GM18511 (cell line): ENCODE data around the gene PROM1.

Experiments
- ATAC-seq: cut with Tn5 transposase; IDR thresholded peaks from one replicate; pipeline ENCODE4 v1.9.1; 2021; ENCODE audit warnings: mild to moderate bottlenecking, moderate library complexity; ENCODE audit not compliant: unreplicated experiment

The PROM1 gene

DNA sequence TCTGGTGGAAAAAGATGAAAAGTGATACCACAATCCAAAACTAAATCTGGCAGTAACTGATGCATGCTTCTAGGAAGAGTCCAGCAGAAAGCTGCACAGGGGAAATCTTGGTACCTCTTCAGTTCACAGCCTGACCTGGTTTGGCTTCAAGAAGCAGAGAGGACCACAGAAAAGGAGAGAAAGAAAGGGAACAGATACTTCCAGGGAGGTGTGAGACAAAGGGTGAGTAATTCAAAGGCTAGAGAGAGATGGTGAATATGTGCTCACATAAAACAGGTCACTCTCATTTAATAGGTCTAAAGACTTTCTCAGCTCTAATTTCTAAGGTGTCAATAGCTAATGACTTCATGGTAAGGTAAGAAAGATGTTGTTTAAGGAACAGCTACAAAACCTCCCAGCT, 132.0 kb downstream of the PROM1 start:
- ATAC-seq, result no peak

DNA sequence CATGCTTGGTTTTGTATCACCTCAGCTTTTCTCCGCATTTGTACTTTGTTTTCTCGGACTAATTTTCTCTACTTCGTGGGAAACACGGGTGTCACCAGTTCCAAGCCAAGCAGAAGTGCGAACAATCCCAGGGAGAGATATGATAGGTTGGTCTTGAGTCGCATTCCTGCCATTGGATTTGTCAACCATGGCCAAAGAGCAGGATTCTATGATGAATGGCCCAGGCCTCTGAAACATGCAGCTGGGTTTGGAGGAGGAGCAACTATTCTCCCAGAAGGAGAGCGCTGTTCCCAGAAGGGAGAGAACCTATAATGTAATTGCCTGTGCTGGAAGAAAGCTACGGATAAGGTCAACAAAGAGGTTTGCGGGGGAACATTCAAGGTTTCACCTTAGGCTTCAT, 135.0 kb downstream of the PROM1 start:
- no peak for ATAC-seq

DNA sequence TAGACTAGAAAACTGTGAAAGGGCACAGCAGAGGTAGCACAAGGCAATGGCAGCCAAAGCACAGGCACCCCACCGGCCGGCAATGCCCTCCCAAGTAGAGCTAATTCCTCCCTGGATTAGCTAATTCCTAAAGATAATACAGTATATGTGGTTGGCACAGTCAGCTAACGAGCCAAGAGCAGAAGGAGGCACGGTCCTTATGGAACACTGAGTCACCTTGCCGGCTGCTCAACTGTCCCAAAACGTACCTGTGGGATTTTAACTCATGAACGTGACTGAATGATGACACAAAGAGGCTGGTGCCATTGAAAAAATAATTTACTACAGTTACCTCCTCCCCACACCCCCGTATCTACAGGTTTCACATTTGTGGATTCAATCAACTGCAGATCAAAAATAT, 136.1 kb downstream of the PROM1 start:
- ATAC-seq, result no peak

DNA sequence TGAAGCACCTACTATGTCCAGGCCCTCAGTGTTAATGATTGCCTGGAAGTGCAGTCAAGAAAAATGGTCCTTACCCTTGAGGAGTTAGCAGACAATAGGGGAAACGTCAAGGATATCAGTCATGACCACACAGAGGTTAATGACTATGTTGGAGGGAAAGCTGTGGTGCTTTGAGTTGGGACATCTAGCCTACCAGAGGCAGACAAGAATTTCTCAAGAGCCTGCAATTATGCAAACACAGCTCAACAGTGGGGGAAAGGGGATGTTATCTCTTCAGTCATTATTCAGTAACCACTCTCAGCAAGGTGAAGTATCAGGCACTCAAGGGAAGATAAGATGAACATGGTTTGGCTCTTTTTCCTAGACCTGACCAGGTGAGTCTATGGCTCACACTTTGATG, 138.3 kb downstream of the PROM1 start:
- no peak for ATAC-seq

DNA sequence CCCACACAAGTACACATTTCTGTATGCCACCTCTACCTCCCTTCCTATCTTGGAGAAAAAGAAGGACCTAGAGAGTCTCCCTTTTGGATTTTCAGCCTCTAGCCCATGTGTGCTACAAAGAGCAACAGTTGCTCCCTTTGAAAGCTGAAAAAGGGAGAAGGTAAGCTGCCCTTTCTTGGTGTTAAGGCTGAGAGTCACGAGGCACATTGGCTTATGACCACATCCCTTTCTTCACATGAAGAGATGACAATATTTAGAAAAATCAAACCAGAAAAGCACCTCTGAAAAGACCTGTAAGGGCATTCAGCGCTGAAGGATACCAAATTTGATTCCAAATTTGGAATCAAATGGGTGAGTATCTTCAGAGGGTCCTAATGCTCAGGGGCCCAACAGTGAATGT, 138.9 kb downstream of the PROM1 start:
- ATAC-seq, result no peak

DNA sequence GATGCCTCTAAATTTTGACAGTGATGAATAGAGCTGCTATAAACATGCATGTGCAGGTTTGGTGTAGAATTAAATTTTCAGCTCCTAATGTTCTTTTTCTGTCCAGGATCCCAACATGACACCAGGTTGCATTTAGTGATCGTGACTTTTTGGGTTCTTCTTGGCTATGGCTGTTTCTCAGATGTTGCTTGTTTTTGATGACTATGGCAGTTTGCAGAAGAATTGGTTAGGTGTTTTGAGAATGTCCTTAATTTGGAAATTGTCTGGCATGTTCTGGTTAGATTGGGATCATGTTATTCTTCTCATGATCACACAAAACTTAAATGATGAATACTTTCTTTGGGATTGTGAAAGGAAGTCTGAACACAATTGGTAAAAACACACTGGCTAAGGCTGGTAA, 141.5 kb downstream of the PROM1 start:
- no peak for ATAC-seq

DNA sequence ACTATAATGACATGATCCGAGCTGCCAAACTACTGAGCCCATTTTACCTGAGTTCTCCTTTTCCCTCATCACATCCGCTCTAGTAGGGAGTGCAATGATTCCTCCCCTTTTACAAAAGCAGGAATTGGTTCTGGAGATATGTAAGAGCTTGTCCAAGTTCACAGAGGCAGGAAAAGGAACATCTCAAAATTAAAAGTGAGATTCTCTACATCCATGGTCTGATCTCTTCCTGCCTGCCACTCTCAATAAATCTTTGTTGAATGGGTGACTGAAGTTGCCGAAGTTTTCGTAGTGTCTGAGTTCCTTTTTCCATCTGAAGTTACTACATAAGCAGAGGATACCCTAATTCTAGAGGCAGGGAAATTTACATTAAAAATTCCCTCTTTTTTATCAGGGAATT, 145.2 kb downstream of the PROM1 start, which contains the start of gene FGFBP1:
FGFBP1 (minus strand) TSS at position 101 of the 400 bp plus-strand sequence. CDS start 2,108 bp downstream, outside the sequence.
- no peak for ATAC-seq

DNA sequence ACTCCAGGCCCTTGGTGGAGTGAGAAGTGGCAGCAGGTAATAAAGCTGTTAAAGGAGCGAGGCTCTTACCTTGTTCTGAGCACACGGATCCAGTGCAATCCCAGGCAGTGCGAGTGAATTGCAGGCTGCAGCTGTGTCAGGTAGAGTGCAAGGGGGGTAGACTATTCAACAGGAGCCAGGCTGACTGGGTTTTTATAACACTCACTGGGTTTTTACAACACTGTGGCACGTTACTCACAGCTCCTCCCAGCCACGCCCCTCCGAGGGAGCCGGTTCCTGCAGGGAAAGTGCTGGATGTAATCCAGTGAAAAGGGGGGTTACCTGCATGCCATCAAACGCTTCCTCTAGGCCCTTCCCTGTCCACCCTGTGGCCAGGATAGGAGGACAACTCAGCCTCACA, 145.6 kb downstream of the PROM1 start:
- no peak for ATAC-seq

DNA sequence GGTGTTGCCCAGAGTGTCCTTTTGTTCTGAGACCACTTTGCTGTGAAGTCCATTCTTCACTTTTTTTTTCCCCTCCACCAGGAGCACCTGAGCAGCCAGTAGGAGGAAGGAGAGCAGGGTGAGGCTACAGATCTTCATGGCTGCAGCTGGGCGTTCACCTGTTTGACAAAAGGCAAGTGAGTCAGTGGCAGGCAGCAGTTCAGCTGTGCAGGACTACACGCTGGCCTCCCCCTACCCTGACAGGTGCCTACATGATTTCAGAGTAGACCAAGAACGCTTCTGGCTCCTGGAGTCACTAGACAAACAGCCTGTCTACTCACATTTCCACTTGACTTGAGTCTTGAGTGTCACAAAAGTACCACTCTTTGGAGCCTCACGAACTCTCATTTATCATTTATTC, 147.3 kb downstream of the PROM1 start:
- ATAC-seq, result no peak

DNA sequence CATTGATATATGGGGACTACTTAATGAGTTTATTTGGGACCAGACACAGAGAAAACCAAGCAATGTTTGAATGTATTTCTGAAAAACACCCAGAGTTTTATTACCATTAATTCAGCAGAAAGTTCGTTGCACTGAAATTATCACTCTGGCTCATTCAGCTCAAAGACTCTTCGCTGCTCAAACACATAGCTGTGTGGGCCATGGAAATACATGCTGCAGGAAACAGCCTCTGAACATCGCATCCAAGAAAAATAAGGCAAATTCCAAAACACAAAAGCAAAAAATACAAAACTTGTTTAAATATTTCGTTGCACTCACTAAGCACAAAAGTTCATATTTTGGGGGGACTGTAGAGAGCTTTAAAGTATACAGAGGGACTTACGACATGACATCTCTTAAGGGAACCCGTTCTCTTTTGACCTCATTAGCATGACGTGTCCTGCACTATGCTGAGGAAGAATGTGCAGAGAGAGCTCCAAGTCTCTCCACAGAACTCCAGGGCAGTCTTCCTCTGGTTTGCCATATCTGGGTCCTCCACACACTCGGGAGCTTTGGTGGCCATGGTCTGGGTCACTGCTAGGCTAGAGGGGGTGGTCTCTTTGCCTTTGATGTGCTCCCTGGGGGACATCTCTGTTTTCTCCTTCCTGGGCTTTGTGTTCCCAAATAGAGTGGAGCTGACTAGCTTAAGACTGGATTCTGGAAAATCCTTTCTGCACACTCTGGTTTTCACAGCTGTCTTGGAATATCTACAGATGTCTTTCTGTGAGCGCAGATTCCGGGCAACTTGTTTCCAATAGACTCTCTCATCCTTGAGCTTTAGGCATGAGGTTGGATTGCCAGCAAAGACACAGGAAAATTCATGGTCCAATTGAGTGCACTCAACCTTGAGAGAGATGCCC, 148.1 kb downstream of the PROM1 start:
- ATAC-seq, result no peak

DNA sequence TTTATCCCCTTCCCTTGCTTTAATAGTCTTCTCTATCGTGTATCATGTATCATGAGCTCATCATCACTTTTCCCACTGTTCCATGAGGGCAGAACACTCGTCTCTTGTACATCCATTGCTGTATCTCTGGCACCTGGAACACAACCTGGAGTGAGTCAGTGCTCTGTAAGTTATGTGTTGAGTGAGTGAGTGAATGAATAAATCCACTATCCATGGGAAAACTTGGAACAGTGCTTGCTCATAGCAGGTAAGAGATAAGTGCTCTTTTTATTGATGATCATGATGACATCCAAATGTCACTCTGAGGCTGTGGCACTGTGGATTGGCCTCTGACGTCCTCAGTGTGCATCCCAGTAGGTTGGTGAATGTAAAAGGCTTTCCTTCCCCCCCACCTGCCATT, 149.6 kb downstream of the PROM1 start:
- ATAC-seq, result no peak

DNA sequence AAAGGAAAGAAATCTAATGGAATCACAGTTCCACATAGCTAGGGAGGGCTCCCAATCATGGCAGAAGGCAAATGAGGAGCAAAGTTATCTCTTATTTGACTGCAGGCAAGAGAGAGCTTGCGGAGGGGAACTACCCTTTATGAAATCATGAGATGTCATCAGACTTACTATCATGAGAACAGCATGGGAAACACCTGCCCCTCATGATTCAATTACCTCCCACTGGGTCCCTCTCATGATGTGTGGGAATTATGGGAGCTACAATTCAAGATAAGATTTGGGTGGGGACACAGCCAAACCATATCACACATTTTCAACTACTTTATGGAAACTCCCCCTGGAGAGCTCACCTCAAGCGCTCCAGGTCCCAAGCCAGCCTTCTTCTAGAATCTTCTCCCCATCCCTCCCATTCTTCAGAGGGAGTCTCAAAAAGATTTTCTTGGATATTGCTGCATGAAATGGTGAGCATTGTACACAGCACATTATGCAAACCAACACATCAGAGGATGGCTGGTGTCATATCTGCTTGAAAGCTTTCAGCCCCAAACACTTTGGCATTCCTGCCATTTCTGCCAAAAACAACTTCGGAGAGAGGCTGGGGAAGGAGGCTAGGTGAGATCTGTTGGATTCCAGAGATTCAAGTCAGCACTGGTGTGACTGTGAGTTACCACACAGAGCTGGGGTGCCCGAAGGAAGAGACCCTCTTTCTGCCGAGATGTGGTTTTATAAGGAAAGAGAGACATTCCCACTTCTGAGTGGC, 152.2 kb downstream of the PROM1 start:
- ATAC-seq, result no peak

DNA sequence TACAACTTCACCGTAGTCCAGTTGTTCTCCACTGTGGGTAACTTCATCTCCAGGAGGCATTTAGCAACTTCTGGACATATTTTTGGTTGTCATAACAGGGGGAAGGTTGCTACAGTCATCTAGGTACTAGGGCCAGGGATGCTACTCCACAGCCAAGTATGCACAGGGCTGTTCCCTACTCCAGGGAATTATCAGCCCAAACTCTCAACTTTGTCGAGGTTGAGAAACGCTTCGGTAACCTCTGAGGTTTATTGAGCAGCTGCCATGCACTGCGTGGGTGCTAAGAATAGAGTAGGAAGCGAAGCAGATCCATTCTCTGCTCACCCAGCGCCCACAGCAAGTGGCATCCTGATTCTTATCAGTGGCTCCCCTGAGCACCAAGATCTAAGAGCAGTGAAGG, 153.5 kb downstream of the PROM1 start:
- ATAC-seq, result no peak

DNA sequence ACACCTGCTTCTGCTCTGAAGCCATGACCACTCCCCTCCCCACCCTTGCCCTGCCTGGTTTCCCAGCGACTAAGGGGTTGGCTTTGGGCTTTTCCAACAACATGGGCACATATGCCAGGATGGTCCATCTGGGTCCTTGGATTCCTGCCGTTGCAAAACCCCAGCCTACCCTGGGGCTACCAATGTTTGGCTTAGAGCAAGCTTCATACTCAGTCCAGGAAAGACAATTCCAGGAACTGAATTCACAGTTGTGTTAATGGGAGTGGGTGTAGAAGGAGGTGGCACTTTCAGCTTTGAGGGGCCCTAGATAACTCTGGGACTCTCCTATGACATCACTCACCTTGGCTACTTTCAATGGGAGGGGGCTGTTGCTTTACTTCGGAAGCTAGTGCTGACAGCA, 154.3 kb downstream of the PROM1 start:
- ATAC-seq, result no peak

DNA sequence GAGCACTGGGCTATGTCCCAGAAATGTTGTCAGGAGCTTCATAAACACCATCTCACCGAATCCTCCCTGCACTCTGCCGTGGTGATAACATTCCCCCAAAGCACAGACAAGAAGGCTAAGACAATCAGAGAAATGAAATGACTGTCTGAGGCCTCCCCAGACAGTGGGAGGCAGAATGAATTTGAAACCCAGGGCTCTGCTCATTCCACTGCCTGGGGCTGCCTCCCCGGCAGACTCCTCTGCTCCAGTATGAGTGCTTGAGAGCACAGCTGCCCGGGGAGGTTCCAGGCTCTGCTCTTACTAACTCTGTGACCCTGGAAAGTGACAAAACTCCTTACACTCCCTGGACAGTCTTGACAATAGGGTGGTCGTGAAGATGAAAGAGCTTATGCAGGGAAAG, 154.9 kb downstream of the PROM1 start:
- ATAC-seq, result no peak

DNA sequence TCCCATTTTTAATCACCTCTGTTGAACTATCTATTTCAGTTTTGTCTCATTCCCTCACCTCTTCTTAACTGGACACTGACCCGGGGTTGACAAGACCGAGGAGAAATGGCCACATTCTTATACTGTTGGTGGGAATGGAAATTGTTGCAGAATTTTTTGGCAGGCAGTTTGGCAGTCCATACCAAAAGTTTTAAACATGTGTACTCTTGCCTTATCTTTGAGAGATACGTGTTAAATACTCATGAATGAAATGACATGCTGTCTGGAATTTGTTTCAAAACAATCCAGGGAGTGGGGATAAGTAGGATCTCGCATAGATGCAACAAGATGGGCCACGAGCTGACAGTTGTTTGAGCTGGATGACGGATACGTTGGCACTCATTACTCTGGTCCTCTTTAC, 157.3 kb downstream of the PROM1 start:
- no peak for ATAC-seq

DNA sequence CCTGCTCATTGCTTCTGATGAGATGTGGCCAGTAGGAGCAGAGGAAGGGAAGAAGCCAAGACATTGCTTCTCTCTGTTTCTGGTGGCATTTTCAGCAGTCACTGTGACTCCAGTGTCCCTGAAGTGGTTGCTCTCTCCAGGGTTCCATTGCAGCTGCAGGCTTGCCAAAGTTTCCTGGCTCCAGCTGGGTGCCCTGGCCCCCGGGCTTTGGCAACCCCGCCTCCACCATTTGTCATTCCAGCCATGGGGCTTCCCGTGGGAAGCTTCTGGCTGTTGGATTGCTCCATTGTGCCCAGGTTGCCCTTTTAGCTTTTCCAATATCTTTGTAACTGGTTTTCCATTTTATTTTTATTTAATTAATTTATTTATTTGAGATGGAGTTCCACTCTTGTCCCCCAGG, 158.0 kb downstream of the PROM1 start:
- no peak for ATAC-seq

DNA sequence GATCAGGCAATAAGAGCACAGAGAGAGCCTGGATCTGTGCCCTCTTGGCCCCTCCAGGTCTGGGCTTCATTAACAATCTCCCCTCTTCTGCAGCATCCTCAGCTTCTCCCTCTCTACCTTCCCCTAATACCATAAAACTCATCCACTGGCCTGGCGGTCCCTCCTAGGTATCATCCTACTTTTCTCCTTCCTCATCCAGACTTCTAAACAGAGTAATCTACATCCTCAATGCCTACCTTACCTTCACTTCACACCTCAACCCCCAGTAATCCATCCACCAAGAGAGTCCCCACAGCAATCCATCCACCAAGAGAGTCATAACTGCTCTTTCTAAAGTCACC, 162.3 kb downstream of the PROM1 start:
- ATAC-seq, result no peak

DNA sequence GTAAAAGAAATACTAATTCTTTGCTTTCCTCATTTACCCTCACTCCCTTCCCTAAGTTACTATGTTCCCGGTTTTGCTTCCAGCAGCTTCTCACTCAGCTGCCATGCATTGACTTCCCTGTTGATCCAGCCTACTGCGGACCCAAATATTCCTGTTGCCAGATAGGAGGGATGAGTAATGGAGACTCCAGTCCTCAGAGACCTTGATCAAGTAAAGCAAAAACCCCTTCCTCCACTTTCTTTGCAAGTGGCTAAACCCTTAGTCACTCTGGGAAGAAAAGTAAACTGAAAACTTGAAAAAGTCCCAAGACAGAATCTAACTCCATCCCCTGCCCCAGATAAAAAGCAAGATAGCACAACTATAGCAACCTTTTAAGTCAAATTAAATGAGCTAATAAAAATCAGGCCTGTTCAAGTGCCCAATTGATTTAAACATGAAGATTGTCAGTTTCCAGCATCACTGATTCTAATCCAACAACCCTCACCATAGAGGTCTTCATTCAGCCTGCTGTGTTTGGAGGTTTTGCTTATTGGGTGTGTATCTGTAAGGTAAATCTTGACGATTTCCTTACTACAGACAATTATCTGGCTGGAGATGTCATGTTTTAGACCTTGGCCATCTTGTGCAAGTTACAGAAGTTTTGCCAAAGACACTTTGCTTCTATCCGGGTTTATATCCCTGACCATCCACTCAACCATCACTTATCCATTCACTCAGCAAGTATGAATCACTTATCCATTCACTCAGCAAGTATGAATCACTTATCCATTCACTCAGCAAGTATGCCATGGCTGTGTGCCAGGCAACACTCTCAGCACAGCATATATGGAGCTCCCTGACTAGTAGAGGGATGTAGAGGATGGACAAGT, 162.9 kb downstream of the PROM1 start:
- ATAC-seq, result no peak

DNA sequence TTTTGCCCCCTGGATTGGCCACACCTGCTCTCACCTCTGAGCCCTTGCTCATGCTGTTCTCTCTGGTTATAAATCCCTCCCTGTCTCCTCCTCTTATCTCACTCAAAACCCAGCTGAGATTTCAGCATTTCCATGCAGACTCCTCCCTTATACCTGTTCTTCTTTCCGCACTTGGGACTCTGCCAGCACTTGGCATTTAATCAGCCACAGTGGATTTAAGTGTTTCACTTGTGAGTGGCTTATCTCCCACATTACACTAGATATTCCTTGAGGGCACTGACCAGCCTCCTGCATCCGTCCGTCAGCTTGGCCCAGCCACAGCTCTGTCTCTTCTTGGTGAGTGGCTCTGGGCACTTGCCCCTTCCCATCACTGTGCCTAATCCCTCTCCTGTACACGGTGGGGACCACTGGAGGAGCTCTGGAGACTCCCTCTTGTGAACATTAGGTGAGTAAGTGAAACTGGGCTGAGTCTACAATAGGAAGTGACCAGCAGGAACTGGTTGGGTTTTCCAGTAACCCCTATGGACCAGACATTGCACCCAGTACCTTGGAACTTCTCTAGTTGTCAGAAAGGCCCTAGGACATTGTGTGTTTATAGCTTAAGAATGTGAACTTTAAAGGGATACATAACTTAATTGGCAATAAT, 165.2 kb downstream of the PROM1 start:
- ATAC-seq, result no peak
